ENCODE measurements around the gene ZBTB14.

The ZBTB14 gene

DNA sequence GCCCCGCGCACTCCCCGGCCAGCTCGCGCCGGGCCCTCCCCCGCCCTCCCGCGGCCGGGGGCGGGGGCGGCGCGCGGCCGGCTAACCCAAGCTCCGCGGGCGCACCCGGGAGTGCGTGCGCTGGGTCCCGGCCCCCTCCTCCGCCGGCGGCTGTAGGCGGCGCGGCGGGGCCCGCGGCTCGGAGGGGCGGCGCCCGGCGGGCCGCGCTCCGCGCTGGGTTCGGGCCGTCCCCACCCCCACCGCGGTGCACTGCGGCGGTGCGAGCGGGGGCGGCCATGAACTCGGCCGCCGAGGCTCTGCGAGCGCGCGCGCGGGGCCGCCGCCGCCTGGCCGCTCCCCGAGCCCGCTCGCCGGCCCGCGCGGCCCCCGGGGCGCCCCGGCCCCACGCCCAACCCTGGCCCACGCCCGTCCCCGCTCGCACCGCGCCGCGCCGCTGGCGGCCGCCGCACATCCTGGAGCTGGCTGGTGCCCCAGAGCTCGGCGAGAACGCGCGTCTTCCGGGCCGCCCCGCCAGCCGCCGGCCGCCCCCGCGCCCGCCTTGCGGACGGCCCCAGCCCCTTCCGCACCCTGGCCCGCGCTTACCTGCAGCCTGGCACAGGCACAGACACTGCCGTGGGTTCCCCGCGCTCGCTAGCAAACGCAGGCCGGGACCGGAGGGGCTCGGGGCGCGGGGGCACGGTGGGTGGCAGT is at the start of gene ZBTB14:
TSS of gene ZBTB14 (minus strand) at position 496 of the 690 bp plus-strand sequence. CDS start 2,480 bp downstream, outside the sequence.
- peak within 1 kb of the TSS; percentile 82 for H3K4me3 ChIP-seq (ENCODE audit: low read depth, low read length)
- in situ Hi-C loops (cut with HindIII; ENCODE audit: low sequenced_read_pairs): loop anchor here (5.0 kb wide), 1 partner anchor 58 kb away; no protein-coding TSS in a partner anchor
- DNase-seq (ENCODE audit: low read depth): peak; percentile 13
- no peak for TF ChIP-seq CTCF (IDR thresholded peaks at IDR 0.05; ENCODE audit: low read depth, low read length, missing control alignments)

GRCh38 chr18:5339202-5339834 is 43.8 kb upstream of the ZBTB14 start:
- in situ Hi-C loops (cut with HindIII; ENCODE audit: low sequenced_read_pairs): no loop called here
- H3K4me3 ChIP-seq (ENCODE audit: low read depth, low read length): no peak overlapping the region
- TF ChIP-seq CTCF (IDR thresholded peaks at IDR 0.05; ENCODE audit: low read depth, low read length, missing control alignments): no peak
- DNase-seq (ENCODE audit: low read depth): no peak

DNA sequence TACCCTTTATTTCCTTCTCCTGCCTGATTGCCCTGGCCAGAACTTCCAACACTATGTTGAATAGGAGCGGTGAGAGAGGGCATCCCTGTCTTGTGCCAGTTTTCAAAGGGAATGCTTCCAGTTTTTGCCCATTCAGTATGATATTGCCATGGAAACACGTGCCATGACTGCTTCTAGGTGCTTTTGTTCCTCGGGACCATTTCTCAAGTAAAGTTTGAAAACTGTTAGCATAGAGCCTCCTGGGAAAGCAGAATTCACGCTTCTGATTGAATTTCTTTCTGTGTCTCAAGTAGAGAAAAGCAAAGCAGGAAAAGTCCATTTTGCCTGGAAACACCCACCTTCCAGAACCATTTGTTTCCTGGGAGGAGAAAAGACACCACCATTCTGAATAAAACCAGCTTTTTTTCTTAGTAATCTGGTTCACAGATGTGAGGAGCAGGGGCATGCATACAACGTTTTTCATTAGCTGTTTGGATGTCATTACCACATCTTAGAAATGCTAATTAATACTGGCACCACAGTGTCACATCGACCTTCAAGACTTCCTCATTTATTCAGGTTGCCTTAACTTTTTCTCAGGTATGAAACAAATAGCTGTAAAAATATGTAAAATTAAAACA is 39.0 kb upstream of the ZBTB14 start:
- no peak overlapping the region for H3K4me3 ChIP-seq (ENCODE audit: low read depth, low read length)
- in situ Hi-C loops (cut with HindIII; ENCODE audit: low sequenced_read_pairs): no loop called here
- no peak for DNase-seq (ENCODE audit: low read depth)
- no peak for TF ChIP-seq CTCF (IDR thresholded peaks at IDR 0.05; ENCODE audit: low read depth, low read length, missing control alignments)

DNA sequence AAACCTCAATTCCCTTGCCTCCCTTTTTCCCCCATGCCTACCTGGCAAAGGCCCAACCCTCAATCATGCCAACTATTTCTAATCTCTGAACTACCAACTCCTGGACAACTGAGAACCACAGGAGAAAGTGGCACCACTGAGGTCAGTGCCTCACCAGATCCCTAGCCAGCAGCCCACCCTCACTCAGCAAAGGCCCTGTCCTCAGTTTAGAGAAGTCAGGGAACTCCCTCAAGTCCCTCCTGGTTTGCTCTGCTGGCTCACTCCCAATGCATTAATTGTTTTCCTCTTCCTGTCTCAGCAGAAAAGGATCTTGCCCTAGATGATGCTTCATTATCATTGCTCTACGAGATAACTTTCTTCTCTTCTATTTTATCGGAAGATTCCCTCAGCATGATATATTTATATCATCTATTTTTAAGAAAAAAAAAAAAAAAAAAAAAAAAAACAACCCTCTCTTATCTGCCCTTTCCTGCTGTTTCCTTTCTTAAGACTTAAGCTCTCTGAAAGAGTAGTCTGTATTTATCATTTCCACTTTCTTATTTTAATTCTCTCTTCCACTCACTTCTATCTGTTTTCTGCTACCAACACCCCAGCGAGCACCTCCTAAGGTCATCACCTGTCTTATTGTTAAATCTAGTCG is 22.7 kb upstream of the ZBTB14 start:
- no peak for TF ChIP-seq CTCF (IDR thresholded peaks at IDR 0.05; ENCODE audit: low read depth, low read length, missing control alignments)
- no peak overlapping the region for H3K4me3 ChIP-seq (ENCODE audit: low read depth, low read length)
- DNase-seq (ENCODE audit: low read depth): no peak
- in situ Hi-C loops (cut with HindIII; ENCODE audit: low sequenced_read_pairs): no loop called here

- in situ Hi-C loops (cut with HindIII; ENCODE audit: low sequenced_read_pairs): no loop called here
- TF ChIP-seq CTCF (IDR thresholded peaks at IDR 0.05; ENCODE audit: low read depth, low read length, missing control alignments): no peak
- H3K4me3 ChIP-seq (ENCODE audit: low read depth, low read length): no peak overlapping the region
- no peak for DNase-seq (ENCODE audit: low read depth)
These were observed 21.7 kb upstream of the ZBTB14 start for GRCh38 chr18:5317186-5317585.

DNA sequence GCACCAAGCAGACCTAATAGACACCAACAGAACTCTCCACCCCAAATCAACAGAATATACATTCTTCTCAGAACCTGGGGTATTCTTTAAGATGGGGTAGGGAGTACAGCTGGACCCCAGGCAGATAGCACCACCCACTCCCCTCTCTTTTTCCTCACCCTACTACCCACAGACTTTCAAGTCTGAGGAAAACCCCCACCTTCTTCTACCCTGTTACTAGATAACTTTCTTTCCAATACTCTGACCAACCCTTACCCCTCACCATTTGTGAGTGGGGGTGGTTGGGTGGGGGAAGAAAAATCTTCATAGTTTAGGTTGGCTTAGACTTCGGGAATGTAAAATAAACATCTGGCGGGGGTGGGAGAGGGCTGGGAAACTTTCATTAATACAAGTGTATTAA is 20.3 kb upstream of the ZBTB14 start:
- DNase-seq (ENCODE audit: low read depth): no peak
- no peak for TF ChIP-seq CTCF (IDR thresholded peaks at IDR 0.05; ENCODE audit: low read depth, low read length, missing control alignments)
- in situ Hi-C loops (cut with HindIII; ENCODE audit: low sequenced_read_pairs): no loop called here
- no peak overlapping the region for H3K4me3 ChIP-seq (ENCODE audit: low read depth, low read length)

Data from astrocyte of the cerebellum (primary cell).